AG04449 (cell line): ENCODE measurements around the gene TCEA2.

Experiments used
- CTCF ChIA-PET: fragments of 350-600 bp; formaldehyde crosslinking; extraction: SDS; loops from one replicate; lab custom pipeline; 2021; ENCODE audit warnings: antibody characterized with exemption; lab: Yijun Ruan, JAX
- POLR2A ChIA-PET: fragments of 400-600, 350-600 bp; formaldehyde crosslinking; extraction: SDS; loops from one replicate; lab custom pipeline; 2020; ENCODE audit warnings: antibody characterized with exemption, inconsistent platforms; lab: Yijun Ruan, JAX
- DNase-seq: peaks from one replicate; pipeline ENCODE4 v3.0.0-alpha.2; 2010; ENCODE audit warnings: low read depth, low spot score
- H3K4me3 ChIP-seq: 2 replicates; pipeline ENCODE4 v1.5.1; 2011; ENCODE audit warnings: low read depth, mild to moderate bottlenecking, control low read depth, low read length
- TF ChIP-seq, protein P1 (sequence below): IDR thresholded peaks from one replicate; pipeline ENCODE4 v1.5.1; 2011; ENCODE audit warnings: mild to moderate bottlenecking, moderate library complexity, low read length, control low read depth, inconsistent platforms; ENCODE audit not compliant: insufficient read depth; ENCODE audit errors: missing control alignments

The TCEA2 gene

DNA sequence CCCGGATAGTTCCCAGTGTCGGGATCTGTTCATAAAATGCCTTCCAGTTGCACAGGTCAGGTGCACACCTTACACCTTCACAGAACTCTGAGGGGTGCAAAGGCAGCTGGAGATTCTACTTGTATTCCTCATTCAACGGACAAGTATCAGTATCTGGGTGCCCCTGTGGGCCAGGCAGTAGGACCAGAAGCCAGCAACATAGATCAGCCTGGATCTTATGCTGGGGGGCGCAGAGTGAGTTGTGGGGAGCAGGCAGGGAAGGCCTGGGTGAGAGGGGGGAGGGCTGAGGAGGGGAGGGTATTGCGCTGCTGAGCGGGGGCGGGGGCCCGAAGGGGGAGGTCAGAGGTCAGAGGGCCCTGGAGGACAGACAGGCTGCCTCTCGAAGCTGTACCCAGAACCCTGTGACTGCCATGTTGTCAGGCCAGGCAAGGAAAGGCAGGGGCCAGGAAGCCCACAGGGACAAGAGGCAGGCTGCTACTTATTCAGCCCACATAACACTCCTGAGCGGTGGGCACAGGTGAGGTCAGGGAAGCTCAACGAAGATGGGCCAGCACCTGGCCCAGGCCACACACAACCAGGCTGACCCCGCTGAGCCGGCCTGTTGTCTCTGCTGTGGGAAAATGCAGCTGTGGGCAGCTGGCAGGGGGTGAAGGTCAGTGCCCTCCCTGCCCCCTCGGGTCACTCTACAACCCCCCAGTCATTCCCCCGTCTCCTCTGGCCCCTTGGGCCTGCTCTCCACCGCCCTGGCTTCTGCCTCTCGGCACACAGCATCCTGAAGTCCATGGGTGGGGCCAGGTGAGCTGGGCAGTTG, 18.0 kb downstream of the TCEA2 start:
- H3K4me3 ChIP-seq = no peak overlapping the region
- no peak for DNase-seq
- ChIA-PET POLR2A (no interaction called here), CTCF (interaction anchor here (0.6 to 8.7 kb wide), 6 partner anchors 9 to 241 kb away, joined by 3 to 51 read pairs (median 3); no protein-coding TSS in a partner anchor)
- TF ChIP-seq, protein P1, sequence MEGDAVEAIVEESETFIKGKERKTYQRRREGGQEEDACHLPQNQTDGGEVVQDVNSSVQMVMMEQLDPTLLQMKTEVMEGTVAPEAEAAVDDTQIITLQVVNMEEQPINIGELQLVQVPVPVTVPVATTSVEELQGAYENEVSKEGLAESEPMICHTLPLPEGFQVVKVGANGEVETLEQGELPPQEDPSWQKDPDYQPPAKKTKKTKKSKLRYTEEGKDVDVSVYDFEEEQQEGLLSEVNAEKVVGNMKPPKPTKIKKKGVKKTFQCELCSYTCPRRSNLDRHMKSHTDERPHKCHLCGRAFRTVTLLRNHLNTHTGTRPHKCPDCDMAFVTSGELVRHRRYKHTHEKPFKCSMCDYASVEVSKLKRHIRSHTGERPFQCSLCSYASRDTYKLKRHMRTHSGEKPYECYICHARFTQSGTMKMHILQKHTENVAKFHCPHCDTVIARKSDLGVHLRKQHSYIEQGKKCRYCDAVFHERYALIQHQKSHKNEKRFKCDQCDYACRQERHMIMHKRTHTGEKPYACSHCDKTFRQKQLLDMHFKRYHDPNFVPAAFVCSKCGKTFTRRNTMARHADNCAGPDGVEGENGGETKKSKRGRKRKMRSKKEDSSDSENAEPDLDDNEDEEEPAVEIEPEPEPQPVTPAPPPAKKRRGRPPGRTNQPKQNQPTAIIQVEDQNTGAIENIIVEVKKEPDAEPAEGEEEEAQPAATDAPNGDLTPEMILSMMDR = no peak

DNA sequence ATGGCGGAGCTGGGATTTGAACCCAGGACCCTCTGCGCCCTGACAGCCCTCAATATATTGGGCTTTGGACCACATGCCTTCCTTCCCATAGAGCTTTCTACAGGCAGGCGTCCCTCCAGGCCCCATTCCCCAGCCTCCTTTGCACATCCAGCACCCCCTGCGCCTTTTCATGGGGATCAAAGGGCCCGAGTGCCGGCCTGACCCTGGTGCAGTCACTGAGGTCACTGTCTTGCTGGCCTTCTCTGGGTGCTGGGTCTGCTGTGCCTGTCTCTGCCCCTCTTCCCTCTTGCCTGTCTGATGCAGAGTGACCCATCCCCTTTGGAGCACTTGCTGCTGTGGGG, 18.6 kb downstream of the TCEA2 start:
- TF ChIP-seq, protein P1 = no peak
- ChIA-PET POLR2A (no interaction called here), CTCF (interaction anchor here (0.7 to 8.7 kb wide), 4 partner anchors 9 to 40 kb away, joined by 3 to 51 read pairs (median 3); no protein-coding TSS in a partner anchor)
- DNase-seq = no peak
- no peak overlapping the region for H3K4me3 ChIP-seq

DNA sequence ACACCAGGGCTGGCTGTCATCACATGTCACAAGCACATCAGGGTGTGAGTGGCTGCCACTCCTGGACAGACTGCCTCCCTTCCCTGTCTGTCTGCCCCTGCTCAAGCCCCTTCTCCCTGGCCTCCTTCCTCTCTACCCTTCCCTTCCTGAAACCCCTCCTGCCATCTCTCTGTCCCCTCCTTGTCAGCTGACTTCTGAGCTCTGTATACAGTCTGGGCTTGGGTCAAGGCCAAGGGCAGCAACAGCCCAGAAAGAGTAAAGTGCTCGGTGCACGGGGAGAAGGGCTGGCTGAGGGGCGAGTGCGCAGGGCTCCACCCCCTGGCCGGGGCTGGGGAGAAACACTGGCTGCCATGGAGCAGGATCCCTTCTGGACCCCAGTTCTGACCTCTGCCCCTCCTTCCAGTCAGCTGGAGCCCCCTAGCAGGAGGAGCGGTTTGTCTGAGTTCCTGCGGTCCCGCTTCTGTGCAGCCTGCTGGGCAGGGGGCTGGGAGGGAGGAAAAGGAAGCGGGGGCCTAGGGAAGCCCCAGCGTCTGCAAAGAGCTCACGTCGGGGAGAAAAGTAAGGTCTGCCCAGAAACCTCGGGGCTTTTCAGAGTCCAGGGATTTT, 19.2 kb downstream of the TCEA2 start:
- no peak for DNase-seq
- ChIA-PET CTCF (interaction anchor here (1.0 to 8.7 kb wide), 5 partner anchors 8 to 107 kb away, joined by 3 to 51 read pairs (median 4); no protein-coding TSS in a partner anchor), POLR2A (no interaction called here)
- TF ChIP-seq, protein P1 = no peak
- no peak overlapping the region for H3K4me3 ChIP-seq

DNA sequence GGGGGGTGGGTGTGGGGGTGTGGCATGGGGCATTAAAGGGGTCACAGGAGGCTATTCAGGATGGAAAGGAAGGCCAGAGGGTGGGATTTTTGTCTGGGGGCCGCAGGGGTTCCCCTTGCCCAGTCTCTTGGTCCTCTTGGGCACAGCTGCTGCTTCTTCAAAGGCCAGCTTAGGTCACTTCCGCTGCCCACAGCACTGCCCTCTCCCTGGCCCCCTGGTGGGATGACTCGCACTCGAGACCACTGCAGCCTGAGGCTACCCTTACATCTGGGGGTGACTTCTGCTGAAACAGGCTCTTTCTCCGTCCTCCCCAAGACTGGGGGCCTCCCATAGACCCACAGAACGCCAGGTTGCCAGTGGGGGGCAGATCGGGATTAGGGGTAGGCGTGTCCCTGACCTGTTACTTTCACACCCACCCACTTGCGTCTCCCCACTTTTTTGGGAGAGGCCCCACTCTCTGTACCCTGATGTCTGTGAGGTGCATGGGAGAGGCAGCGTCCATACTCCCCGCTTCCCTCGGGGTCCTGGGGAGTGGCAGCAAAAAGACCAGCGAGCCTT, 19.9 kb downstream of the TCEA2 start:
- CTCF ChIA-PET = interaction anchor here (1.0 to 8.7 kb wide), 8 partner anchors 14 to 108 kb away, joined by 3 to 51 read pairs (median 4); partner anchors contain the start of genes PRPF6 and TCEA2
- H3K4me3 ChIP-seq = peak overlapping the region; percentile 37
- DNase-seq = no peak
- POLR2A ChIA-PET = no interaction called here
- TF ChIP-seq, protein P1 = no peak

DNA sequence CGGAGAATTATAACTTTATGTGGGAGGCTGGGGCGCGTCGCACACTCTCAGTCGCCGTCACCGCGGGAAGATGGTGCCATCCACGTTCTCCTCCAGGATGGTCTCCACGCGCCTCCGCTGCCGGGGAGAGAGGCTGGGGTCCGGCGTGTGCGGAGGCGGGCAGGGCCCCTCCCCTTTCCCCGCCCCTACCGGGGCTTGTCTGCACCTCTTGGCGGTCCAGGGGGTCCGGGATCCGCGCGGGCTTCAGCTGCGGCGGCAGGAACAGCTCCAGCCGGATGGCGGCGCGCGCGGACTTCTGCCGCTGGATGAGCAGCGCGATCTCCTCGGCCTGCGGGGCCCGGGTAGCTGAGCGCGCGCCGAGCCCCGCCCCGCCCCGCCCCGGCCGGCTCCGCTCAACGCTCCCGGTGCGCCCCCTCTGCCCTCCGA, 20.4 kb downstream of the TCEA2 start:
- DNase-seq = no peak
- H3K4me3 ChIP-seq = peak overlapping the region; percentile 52

More for the DNA sequence above, 20.4 kb downstream of the TCEA2 start:
- ChIA-PET POLR2A (no interaction called here), CTCF (interaction anchor here (0.6 to 8.7 kb wide), 12 partner anchors 15 to 108 kb away, joined by 3 to 51 read pairs (median 4); partner anchors contain the start of genes PRPF6 and TCEA2)
- TF ChIP-seq, protein P1 = peak; percentile 78
